Measurements from ENCODE around the gene RCAN1.

Gene RCAN1

GRCh38 chr21:34519694-34520093 is 95.2 kb downstream of the RCAN1 start:
- ChIA-PET POLR2A (no interaction called here), CTCF (interaction anchor here (1.2 to 5.1 kb wide), 3 partner anchors 9 to 111 kb away, joined by 3 to 33 read pairs (median 3); no protein-coding TSS in a partner anchor)
- no peak for DNase-seq (ENCODE audit: extremely low spot score)
- TF ChIP-seq, protein P1, sequence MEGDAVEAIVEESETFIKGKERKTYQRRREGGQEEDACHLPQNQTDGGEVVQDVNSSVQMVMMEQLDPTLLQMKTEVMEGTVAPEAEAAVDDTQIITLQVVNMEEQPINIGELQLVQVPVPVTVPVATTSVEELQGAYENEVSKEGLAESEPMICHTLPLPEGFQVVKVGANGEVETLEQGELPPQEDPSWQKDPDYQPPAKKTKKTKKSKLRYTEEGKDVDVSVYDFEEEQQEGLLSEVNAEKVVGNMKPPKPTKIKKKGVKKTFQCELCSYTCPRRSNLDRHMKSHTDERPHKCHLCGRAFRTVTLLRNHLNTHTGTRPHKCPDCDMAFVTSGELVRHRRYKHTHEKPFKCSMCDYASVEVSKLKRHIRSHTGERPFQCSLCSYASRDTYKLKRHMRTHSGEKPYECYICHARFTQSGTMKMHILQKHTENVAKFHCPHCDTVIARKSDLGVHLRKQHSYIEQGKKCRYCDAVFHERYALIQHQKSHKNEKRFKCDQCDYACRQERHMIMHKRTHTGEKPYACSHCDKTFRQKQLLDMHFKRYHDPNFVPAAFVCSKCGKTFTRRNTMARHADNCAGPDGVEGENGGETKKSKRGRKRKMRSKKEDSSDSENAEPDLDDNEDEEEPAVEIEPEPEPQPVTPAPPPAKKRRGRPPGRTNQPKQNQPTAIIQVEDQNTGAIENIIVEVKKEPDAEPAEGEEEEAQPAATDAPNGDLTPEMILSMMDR (IDR thresholded peaks at IDR 0.05; ENCODE audit: control extremely low read depth, extremely low read depth, low read depth, missing control alignments): no peak

GRCh38 chr21:34519016-34519415 is 95.9 kb downstream of the RCAN1 start:
- POLR2A ChIA-PET: no interaction called here
- no peak for DNase-seq (ENCODE audit: extremely low spot score)
- CTCF ChIA-PET: interaction anchor here (0.5 to 5.1 kb wide), 6 partner anchors 8 to 112 kb away, joined by 3 to 33 read pairs (median 4); no protein-coding TSS in a partner anchor
- TF ChIP-seq, protein P1 (IDR thresholded peaks at IDR 0.05; ENCODE audit: control extremely low read depth, extremely low read depth, low read depth, missing control alignments): no peak

DNA sequence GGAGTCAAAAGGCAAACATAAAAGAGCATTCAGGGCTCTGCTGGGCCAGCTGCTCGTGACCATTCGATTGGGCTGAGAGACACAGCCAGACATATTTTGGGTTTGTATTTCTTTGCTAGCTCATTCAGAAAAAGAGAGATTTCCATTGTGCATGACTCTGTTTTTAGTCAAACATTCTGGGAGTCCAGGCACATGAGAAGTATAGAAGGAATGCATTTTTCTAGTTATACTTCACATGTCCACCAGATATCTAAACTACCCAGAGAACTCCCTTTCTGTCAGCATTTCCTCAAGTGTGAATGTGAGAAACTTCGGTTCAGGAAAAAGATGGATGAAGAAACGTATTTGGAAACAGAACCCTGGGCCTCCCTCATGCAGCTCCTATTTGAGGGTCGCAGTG is 96.6 kb downstream of the RCAN1 start:
- TF ChIP-seq, protein P1 (IDR thresholded peaks at IDR 0.05; ENCODE audit: control extremely low read depth, extremely low read depth, low read depth, missing control alignments): no peak
- DNase-seq (ENCODE audit: extremely low spot score): no peak
- ChIA-PET CTCF (interaction anchor here (0.5 to 2.2 kb wide), 6 partner anchors 8 to 64 kb away, joined by 4 to 10 read pairs (median 5); no protein-coding TSS in a partner anchor), POLR2A (no interaction called here)

- POLR2A ChIA-PET: no interaction called here
- no peak for DNase-seq (ENCODE audit: extremely low spot score)
- TF ChIP-seq, protein P1 (IDR thresholded peaks at IDR 0.05; ENCODE audit: control extremely low read depth, extremely low read depth, low read depth, missing control alignments): peak; percentile 19
- CTCF ChIA-PET: interaction anchor here (0.7 to 2.2 kb wide), 10 partner anchors 8 to 109 kb away, joined by 3 to 10 read pairs (median 4); no protein-coding TSS in a partner anchor
Measured at GRCh38 chr21:34517491-34518245, 97.2 kb downstream of the RCAN1 start.

DNA sequence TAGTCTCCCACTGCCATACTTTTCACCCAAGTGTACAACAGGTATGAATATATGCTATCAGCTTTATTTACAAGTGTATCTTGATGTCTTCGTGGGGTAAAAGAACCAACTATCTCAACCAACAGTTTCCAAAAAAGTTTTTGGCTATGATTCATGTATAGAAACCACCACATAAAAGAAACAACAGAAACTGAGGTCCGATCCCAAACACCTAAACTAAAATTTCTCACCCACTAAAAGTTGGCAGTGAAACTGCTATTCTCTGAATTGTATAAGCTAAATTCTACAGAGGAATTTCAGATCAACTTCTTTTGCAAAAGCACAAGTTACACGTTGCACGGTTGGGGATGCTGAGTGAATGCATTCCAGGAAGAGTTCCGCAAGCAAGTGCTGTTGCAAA is 97.9 kb downstream of the RCAN1 start:
- TF ChIP-seq, protein P1 (IDR thresholded peaks at IDR 0.05; ENCODE audit: control extremely low read depth, extremely low read depth, low read depth, missing control alignments): no peak
- DNase-seq (ENCODE audit: extremely low spot score): no peak
- CTCF ChIA-PET: interaction anchor here (1.0 to 2.2 kb wide), 7 partner anchors 9 to 109 kb away, joined by 3 to 10 read pairs (median 4); no protein-coding TSS in a partner anchor
- POLR2A ChIA-PET: no interaction called here

DNA sequence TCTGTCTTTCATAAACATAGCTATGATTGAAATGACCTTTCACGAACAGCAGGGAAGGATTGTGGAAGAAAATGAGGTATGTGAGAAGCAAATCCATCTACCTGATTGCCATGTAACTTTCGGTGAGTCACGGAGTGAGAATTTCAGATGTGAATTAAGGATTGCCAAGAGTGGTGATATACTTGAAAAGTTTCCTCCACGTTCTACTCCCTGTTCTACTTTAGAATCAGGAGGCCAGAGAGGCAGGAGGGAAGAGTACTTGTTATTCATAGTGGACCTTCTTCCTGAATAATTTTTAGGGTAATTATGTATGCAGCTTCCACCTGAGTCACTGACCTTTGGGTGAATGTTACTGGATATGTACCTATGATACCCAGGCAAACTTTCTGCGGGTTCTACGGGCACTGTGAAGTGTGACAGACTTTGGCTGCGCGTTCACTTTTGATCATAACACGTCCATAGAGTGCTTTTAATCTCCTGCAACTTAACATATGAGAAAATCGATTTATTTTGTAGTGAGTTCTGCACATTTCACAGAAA is 100.3 kb downstream of the RCAN1 start:
- DNase-seq (ENCODE audit: extremely low spot score): no peak
- ChIA-PET CTCF (interaction anchor here (1.4 to 2.0 kb wide), 4 partner anchors 11 to 88 kb away, joined by 4 to 11 read pairs (median 6); no protein-coding TSS in a partner anchor), POLR2A (no interaction called here)
- TF ChIP-seq, protein P1 (IDR thresholded peaks at IDR 0.05; ENCODE audit: control extremely low read depth, extremely low read depth, low read depth, missing control alignments): no peak

All from GM10248 (cell line).